ENCODE results near the gene NEUROD6.

GRCh38 chr7:31311552-31311951, 29.0 kb downstream of the NEUROD6 start:
- TF ChIP-seq ZNF263 (CRISPR knock-in tag; IDR thresholded peaks at IDR 0.05; ENCODE audit: low read depth) = no peak
- no peak for TF ChIP-seq ATF2 (CRISPR knock-in tag; IDR thresholded peaks at IDR 0.05; ENCODE audit: borderline replicate concordance, low read depth)
- no peak for TF ChIP-seq MAX (CRISPR knock-in tag; IDR thresholded peaks at IDR 0.05)
- TF ChIP-seq CTCF (IDR thresholded peaks at IDR 0.05) = no peak
- no peak for TF ChIP-seq CREB1 (CRISPR knock-in tag; IDR thresholded peaks at IDR 0.05)
- TF ChIP-seq ARID4B (CRISPR knock-in tag; IDR thresholded peaks at IDR 0.05; ENCODE audit: borderline replicate concordance) = no peak
- TF ChIP-seq E2F1 (CRISPR knock-in tag; IDR thresholded peaks at IDR 0.05) = no peak
- TF ChIP-seq MXD4 (CRISPR knock-in tag; IDR thresholded peaks at IDR 0.05; ENCODE audit: borderline replicate concordance) = no peak
- TF ChIP-seq PRRX2 (CRISPR knock-in tag; IDR thresholded peaks at IDR 0.05) = no peak
- no peak for TF ChIP-seq HMGXB4 (CRISPR knock-in tag; IDR thresholded peaks at IDR 0.05)
- TF ChIP-seq ATF1 (CRISPR knock-in tag; IDR thresholded peaks at IDR 0.05) = no peak
- no peak for TF ChIP-seq NFYB (CRISPR knock-in tag; conservative IDR thresholded peaks at IDR 0.05; ENCODE audit: low read depth)
